ENCODE results near the gene SOX3. TPM values are rescaled to one million over a fixed set of nuclear protein-coding genes. Genes with fewer than 3 reads are reported as not detected.
A peak's percentile ranks its signal among the peaks of the same experiment; 100 is the strongest.

The SOX3 gene
- total RNA-seq, 2 donors from 2014 or later, result 0.27 to 2.0 TPM

DNA sequence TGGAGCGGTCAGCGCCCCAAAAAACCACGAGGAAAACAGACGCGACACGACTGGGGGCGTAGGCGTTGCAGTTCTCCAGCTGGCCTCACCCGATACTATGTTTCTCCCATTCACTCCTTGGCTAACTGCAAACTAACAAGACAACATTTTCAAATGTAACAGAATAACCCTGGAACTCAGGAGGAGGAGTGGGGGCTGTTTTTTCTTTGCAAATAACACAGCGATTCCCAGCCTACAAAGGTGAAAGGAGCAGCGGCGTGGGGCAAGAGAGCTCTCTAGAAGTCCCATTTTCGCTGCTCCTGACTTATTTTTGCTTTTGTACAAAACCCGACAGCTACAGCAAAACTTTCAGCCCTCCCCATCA lies 1.6 kb downstream of the SOX3 start:
- no peak overlapping the region for H3K27ac Mint-ChIP-seq
- Histone ChIP-seq H3K9me3 (ENCODE audit: control insufficient read depth, low read length) (no peaks in the 10 kb centered on the region), H3K4me3 (ENCODE audit: low read length) (peak overlapping the region; percentile 73), H3K9ac (ENCODE audit: extremely low read depth, low read length, poor library complexity, severe bottlenecking) (no peak overlapping the region), H3K36me3 (ENCODE audit: control insufficient read depth, insufficient read depth, low read length) (no peaks in the 10 kb centered on the region), H3K27ac (ENCODE audit: low read depth, low read length) (no peak overlapping the region), H3K4me1 (ENCODE audit: control insufficient read depth, insufficient read depth, low read length) (no peaks in the 10 kb centered on the region), H3K27me3 (ENCODE audit: control insufficient read depth, insufficient read depth, low read length, poor library complexity, severe bottlenecking) (peaks cover 95% of the 10 kb centered on the region)
- TF ChIP-seq, protein P1, sequence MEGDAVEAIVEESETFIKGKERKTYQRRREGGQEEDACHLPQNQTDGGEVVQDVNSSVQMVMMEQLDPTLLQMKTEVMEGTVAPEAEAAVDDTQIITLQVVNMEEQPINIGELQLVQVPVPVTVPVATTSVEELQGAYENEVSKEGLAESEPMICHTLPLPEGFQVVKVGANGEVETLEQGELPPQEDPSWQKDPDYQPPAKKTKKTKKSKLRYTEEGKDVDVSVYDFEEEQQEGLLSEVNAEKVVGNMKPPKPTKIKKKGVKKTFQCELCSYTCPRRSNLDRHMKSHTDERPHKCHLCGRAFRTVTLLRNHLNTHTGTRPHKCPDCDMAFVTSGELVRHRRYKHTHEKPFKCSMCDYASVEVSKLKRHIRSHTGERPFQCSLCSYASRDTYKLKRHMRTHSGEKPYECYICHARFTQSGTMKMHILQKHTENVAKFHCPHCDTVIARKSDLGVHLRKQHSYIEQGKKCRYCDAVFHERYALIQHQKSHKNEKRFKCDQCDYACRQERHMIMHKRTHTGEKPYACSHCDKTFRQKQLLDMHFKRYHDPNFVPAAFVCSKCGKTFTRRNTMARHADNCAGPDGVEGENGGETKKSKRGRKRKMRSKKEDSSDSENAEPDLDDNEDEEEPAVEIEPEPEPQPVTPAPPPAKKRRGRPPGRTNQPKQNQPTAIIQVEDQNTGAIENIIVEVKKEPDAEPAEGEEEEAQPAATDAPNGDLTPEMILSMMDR (conservative IDR thresholded peaks at IDR 0.05), result no peak
- peaks cover 50% of the 10 kb centered on the region for H3K4me1 Mint-ChIP-seq
- H3K4me3 Mint-ChIP-seq, result peak overlapping the region; percentile 61
- peaks cover 96% of the 10 kb centered on the region for H3K27me3 Mint-ChIP-seq (ENCODE audit: insufficient read depth)
- 1% methylated on average over 13 of the region's 14 CpGs; no CpG with 5 or more reads in 1 of the 2 experiments for WGBS, 2 experiments (ENCODE audit: insufficient coverage in 1 of 2, insufficient read length in 1 of 2)
- peak; percentile 54 for DNase-seq
- H3K9me3 Mint-ChIP-seq, result no peaks in the 10 kb centered on the region
- no peaks in the 10 kb centered on the region for H3K36me3 Mint-ChIP-seq (ENCODE audit: low read depth)

DNA sequence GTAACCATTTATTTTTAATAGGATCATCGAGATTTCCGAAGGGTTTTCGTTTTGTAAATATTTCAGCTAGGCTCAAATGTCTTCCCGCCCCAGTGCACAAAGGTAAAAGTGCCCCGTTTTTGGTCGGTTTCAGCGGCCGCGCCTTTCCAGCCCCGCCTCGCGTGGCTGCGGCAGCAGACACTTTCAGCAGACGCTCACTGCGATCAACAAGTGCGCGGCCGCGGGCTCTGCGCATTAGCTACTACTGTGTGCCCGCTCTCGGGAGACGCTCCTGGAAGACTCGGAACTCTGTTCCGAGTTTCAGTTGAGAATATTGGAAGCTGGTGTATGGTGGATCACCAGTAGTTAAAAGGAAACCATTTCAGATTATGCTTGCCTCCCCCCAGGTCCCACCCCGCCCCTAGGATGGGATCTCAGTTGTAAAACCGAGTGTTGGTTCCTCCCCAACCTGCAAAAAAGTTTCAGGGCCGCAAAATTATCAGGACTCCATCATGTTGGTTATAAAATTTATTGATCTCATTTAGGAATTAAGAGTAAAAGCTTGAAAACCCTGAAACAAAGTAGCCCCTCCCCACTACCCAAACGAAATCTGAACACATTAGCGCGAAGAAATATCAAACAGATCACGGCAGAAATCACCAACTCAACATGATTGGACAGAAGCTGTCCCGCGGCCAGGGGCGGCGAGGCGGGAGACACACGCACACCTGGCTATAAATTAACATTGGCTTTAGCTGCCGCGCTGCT lies 2.2 kb downstream of the SOX3 start:
- TF ChIP-seq, protein P1 (conservative IDR thresholded peaks at IDR 0.05), result no peak
- WGBS, 2 experiments (ENCODE audit: insufficient coverage in 1 of 2, insufficient read length in 1 of 2), result 0 to 10% methylated on average over 2 to 39 of the region's 40 CpGs
- Mint-ChIP-seq H3K27ac (no peak overlapping the region), H3K9me3 (no peaks in the 10 kb centered on the region), H3K27me3 (ENCODE audit: insufficient read depth) (peaks cover 96% of the 10 kb centered on the region), H3K4me3 (peak overlapping the region; percentile 61), H3K36me3 (ENCODE audit: low read depth) (no peaks in the 10 kb centered on the region), H3K4me1 (peaks cover 49% of the 10 kb centered on the region)
- Histone ChIP-seq H3K4me1 (ENCODE audit: control insufficient read depth, insufficient read depth, low read length) (no peaks in the 10 kb centered on the region), H3K9ac (ENCODE audit: extremely low read depth, low read length, poor library complexity, severe bottlenecking) (no peak overlapping the region), H3K4me3 (ENCODE audit: low read length) (peak overlapping the region; percentile 73), H3K27ac (ENCODE audit: low read depth, low read length) (no peak overlapping the region), H3K9me3 (ENCODE audit: control insufficient read depth, low read length) (no peaks in the 10 kb centered on the region), H3K36me3 (ENCODE audit: control insufficient read depth, insufficient read depth, low read length) (no peaks in the 10 kb centered on the region), H3K27me3 (ENCODE audit: control insufficient read depth, insufficient read depth, low read length, poor library complexity, severe bottlenecking) (peaks cover 95% of the 10 kb centered on the region)
- DNase-seq, result peak; percentile 51

DNA sequence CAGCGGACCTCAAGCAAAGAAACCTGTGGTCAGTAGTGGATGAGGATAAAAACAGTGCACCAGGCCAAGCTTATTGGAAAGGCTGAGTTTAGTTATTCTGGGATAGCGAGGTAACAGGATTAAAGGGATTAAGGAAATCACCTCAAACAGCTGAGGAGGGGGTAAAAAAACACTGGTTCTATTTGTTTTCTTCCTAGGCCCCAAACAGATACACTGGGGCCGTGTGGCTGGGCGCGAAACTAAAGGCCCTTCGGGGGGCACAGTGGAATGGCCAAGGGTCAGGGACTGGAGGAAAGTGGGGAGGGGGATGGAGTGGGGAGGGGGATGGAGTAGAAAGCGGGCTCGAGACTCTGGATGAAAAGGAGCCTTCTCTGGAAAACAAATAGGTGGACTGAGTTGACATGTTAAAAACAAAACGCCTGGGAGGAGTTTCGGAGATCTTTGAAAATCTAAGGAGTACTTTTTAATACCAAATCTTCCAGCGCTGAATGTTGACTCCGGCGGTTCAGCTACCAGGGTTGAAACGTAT lies 2.9 kb downstream of the SOX3 start:
- Mint-ChIP-seq H3K36me3 (ENCODE audit: low read depth) (no peaks in the 10 kb centered on the region), H3K27me3 (ENCODE audit: insufficient read depth) (peaks cover 96% of the 10 kb centered on the region), H3K9me3 (no peaks in the 10 kb centered on the region), H3K4me1 (peaks cover 43% of the 10 kb centered on the region), H3K27ac (no peak overlapping the region), H3K4me3 (peak overlapping the region; percentile 61)
- TF ChIP-seq, protein P1 (conservative IDR thresholded peaks at IDR 0.05), result no peak
- WGBS, 2 experiments (ENCODE audit: insufficient coverage in 1 of 2, insufficient read length in 1 of 2), result 0 to 10% methylated on average over 2 to 14 of the region's 14 CpGs
- Histone ChIP-seq H3K27me3 (ENCODE audit: control insufficient read depth, insufficient read depth, low read length, poor library complexity, severe bottlenecking) (peaks cover 95% of the 10 kb centered on the region), H3K27ac (ENCODE audit: low read depth, low read length) (no peak overlapping the region), H3K4me3 (ENCODE audit: low read length) (peak overlapping the region; percentile 73), H3K9me3 (ENCODE audit: control insufficient read depth, low read length) (no peaks in the 10 kb centered on the region), H3K36me3 (ENCODE audit: control insufficient read depth, insufficient read depth, low read length) (no peaks in the 10 kb centered on the region), H3K9ac (ENCODE audit: extremely low read depth, low read length, poor library complexity, severe bottlenecking) (no peak overlapping the region), H3K4me1 (ENCODE audit: control insufficient read depth, insufficient read depth, low read length) (no peaks in the 10 kb centered on the region)
- peak; percentile 56 for DNase-seq
